HG02973 (cell line): ENCODE results near the gene TMSB15C.
A peak's percentile ranks its signal among the peaks of the same experiment; 100 is the strongest.
"Not testable (repeated sequence)": the region's sequence is repeated elsewhere in the genome, so short reads cannot be mapped to it uniquely, and the experiment has no call there.

Experiments
- ATAC-seq: cut with Tn5 transposase; IDR thresholded peaks from one replicate; pipeline ENCODE4 v1.9.1; 2021; ENCODE audit warnings: moderate library complexity; ENCODE audit not compliant: unreplicated experiment

The TMSB15C gene

DNA sequence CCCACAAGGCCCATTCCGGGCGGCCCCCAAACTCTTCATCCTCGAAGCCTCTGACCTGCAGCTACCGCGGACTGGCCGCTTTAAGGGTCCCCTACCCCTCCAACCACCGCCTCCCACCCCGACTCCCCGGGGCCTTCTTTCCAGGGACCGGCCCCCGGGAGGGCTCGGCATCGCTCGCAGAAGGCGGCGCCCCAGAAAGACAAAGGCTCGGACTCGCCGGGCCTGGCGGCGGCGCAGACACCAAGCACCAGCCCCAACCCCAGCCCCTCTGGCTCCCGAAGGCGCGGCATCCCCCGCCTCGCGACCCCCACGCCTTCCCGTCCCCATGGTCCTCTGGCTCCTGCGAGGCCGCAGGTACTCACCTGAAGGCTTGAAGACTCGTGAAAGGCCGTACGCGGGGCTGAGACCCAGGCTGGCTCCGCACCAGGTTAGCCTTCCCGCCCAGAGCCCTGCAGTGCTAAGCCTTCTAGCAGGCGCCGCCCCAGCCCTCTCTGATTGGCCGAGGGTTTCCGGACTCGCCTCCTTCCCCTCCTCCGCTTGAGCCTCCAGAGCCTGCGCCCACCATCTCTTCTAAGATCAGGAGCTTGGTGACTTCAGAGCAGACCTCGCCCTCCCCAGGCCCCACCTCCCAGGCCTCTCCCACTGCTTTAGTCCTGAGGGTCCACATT is at the start of gene TMSB15C:
Gene TMSB15C (minus strand): TSS at position 459 of the 668 bp plus-strand sequence.
- peak; percentile 98 for ATAC-seq

DNA sequence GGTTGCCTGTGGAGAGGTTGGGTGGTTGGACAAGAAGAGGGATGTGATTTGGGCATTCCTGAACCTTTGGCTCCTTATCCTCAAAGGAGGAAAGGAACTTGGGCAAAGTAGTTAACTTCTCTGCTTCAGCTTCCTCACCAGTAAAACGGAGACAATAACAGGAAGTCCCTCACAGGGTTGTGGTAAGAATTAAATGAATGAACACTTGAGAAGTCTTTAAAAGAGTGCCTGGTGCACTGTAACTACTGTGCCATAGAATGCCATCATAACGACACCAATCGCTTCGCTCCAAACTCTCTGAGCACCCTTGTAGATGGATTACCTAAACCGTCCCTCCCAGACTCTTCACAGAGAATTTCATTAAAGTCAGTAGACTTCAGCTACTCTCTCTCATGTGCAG is 46.8 kb upstream of the TMSB15C start:
- ATAC-seq, result no peak

DNA sequence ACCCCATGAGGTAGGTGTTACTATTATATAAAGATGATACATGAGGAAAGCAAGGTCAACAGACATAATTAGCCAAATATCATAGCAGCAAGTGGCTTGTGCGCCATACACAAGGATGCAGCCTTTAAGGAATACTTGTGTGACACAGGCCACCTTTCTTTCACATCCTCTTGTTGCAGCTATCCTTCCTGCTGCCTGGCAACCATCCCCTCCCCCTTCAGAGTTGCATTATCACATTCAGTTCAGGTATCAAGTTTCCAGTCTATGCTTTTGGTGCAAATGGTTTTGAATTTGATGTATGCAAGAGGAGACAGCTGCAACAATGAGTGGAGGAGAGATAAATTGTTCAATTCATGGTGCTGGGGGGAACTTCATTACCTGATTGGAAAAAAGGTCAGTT is 42.7 kb upstream of the TMSB15C start:
- ATAC-seq, result no peak

DNA sequence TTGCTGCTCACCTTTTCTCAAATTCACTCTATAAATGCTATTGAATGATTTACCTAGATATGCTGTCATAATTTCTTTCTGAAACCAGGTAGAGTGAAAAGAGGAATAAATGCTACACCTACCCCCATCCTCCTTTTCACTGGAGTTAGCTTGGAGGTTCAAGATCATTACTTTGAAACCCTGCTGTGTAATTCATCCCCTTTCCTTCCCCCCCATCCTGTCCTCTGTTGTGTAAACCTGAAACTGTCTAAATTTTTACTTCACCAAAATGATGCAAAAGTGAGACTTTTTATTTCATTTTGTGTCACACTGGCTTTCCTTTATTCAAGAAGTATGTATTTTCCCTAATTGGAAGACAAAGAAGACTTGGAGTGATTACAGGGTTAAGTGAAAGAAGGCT is 41.7 kb upstream of the TMSB15C start:
- ATAC-seq, result no peak

DNA sequence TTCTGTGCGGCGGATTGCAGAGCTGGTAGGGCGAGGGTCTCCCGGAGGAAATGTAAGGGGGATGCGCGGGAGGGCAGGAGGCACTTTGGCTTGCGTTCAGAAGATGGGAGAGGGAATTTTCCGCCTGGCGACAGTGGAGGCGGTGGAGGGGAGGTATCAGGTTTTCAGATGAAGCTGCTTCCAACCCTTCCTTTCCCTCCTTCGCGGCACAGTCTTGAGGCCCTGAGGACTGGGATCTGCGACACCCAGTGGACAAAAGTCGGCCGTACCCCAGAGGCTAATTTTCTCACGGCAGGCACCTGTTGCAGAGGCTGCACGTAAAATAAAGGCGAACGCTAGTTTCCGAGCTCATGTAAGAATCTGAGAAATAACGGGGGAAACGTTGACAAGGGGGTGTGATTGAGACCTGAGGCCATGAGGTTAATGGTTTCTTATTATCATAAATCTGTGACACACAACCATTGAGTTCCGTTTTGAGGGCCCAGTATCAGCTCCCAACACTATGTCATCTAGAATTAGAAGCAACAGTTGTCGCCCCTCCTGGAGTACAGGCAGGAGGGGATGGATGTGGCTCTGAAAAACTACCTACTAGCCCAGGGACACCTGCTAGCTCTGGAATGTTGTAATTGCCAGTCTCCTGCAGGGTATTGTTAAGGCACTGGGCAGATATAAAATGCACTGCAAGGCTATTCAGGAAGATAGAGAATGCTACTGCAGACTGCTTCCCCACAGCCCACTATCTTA is 37.4 kb upstream of the TMSB15C start:
- peak; percentile 39 for ATAC-seq

DNA sequence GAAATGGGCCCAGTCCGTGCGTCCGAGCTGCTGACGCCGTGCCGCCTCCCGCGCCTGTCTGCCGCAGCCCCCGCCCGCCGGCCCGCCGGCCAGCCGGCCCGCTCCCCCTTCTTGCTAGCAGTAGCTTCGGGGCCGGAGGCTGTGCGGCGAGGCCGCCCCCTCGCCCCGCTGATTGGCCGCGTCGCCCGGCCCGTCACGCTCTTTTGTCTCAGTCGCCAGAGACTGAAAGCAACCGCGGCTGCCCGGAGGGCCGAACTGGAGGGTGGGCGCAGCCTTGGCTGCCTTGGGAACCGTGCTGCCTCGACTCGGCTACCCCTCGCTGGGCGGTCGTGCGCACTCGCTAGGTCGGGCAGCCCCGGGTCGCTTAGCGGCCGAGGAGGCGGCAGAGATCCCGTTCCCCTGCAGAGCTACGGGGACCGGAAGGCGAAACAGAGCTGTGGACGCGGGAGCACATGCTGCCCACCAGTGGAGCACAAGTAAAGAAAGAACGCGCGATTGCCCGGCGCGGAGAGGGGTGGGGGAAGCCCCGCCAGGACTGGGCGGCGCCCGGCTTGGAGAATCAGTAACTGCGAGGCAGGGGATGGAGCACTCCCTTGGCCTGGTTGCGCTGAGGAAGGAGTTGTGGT is 36.4 kb upstream of the TMSB15C start, which contains the start of gene ZCCHC18:
Gene ZCCHC18 (plus strand): TSS at position 198 of the 626 bp plus-strand sequence. CDS start 1,589 bp downstream, outside the sequence.
- ATAC-seq, result peak; percentile 74

DNA sequence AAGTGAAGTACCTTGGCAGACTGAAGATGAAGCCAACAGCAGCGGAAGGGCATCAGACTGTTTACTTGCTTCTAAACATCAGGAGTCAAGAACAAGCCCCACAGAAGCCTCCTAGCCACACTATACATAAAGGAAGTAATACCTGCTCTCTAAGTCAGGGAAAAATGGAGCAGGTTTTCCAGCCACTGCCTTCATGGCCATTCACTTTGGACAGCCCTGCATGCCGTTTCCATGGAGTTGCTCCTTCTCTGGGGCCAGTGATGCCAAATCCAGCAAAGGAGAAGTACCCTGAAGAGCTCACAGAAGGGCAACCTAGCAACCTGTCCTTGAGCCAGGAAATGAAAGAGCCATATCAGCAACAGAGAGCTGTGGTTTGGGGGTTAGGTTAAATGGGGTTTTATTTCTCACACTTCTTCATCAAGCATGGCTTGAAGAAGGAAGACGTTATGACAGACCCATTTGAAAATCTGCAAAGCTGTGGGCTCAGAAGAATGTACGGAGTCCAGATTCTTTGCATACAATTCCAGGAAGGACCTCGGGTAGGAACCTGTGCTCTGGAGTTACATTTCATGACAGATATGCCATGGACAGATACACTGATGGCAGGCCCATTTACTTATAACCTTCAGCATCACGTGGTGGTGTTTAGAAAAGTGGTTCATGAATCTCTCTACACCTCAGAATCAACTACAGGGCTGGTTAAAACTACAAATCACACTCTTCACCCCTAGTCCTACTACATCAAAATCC is 34.6 kb upstream of the TMSB15C start:
- peak; percentile 43 for ATAC-seq

DNA sequence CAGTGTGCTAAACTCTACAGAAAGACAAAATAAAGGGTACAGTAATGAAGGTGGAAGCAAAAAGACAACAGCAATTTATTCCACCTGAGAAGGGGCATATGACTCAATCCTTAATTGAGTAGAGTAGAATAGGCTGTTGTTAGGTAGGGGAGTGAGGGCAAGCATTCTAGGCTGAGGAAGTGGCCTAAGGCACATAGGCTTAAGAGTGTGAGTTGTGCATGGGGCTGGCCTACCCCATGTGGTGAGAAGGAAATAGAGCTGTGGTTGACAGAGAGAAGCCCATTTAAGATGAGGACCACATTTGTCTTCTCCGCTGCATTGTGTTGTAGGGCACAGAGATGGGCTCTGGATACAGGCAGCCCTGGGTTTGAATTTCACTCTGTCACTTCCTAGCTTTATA is 32.9 kb upstream of the TMSB15C start:
- no peak for ATAC-seq

DNA sequence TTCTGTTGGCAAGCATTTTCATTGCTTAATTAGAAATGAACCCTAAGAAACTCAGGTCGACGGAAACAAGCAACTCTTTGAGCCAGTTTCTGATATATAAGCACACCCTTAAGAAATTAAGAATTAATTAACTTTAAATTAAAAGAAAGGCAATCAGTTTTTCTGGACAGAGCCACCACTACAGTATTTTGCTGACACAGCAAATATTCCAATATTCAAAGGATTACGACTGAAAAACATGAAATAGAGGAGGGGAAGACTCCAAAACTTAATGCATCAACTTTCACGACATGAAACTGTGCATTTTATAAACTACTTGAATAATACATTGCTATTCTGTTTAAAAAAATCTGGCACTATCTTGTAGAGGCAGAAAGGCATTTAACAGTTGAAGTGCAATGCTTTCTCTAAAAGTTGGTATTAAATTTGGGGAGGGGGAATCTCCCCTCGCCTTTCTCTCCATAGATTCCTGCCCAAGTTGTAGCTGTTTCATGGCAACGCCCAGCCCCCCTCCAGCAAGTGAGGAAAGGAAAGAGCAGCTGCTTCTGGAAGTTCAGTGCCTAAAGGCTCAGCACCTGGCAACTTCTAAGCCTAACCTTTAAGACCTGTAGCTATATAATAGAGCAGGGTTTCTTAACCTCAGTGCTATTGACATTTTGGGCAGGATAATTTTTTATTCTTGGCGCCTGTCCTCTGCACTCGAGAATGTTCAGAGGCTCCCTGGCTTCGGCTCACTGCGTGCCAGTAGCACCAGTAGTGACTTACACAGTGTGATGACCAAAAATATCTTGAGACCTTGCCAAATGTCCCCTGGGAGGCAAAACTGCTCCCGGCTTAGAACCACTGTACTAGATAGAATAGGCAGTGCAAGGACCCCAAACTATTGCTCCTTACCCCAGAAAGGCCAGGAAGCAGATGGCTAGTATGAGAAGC is 29.6 kb upstream of the TMSB15C start:
- no peak for ATAC-seq

DNA sequence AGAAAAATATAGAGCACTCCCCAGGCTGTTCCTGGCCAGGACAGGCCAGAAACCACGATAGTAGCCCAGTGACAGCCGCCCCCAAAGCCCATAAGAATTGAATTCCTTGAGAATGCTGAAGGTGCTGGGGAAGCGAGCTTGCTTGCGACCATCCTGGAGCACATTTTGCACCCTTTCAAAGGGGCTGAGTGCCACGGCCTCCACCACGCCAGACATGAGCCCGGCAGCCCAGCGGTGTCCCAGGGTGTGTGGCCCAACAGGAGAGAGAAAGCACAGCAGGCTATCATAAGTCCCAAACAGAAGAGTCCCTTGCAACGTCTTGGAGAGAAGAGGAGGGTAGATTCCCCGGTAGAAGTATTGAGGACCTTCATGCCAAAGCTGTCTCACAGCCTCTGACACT is 28.6 kb upstream of the TMSB15C start:
- no peak for ATAC-seq

DNA sequence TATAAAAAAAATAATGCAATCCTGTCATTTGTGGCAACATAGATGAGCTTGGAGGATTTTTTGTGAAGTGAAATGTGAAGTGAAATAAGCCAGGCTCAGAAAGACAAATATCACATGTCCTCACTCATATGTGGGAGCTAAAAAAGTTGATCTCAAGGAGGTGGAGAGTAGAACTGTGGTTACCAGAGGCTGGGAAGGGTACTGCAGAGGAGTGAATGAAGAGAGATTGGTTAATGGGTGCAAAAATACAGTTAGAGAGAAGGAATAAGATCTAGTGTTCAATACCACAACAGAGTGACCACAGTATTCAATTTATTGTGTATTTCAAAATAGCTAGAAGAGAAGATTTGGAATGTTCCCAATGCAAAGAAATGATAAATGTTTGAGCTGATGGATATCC is 22.9 kb upstream of the TMSB15C start:
- no peak for ATAC-seq

DNA sequence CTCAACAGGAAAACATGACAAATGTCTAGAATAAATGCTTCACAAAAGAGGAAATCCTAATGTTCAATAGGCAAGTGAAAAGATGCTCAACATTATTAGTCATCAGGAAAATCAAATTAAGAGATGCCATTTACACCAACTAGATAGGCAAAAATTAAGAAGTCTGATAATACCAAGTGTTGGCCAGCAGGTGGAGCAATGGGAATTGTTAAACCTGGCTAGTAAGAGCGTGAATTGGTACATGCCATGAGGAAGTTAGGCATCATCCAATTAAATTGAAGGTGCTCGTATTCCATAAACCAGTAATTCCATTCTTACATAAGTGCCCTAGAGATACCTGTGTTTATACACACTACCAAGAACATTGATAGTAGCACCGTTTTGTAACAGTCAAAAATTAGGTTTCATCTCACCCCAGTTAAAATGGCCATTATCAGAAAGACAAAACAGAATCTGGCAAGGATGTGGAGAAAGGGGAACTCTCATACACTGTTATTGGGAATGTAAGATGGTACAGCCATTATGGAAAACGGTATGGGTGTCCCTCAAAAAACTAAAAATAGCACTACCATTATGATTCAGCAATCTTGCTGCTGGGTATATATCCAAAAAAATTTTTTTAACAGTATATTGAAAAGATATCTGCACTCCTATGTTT is 22.2 kb upstream of the TMSB15C start:
- ATAC-seq, result no peak

DNA sequence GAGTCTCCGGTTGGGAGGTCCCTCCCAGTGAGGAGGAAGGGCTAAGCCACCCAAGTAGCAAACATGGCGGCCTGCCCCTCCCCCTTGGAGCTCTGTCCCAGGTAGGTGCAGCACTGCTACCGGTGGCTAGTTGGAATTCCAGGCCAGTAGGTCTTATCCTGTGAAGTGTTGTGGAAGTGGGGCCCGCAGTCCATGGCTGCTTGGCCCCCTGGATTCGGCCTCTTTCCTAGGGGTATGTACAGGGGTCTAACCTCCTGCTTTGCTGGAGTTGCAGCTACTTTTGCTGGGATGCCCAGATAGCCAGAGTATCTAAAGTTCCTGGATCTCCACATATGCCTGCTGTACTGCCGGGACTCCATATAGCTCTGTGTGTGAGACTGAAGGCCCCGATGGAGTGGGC is 9.9 kb upstream of the TMSB15C start:
- ATAC-seq, result no peak

DNA sequence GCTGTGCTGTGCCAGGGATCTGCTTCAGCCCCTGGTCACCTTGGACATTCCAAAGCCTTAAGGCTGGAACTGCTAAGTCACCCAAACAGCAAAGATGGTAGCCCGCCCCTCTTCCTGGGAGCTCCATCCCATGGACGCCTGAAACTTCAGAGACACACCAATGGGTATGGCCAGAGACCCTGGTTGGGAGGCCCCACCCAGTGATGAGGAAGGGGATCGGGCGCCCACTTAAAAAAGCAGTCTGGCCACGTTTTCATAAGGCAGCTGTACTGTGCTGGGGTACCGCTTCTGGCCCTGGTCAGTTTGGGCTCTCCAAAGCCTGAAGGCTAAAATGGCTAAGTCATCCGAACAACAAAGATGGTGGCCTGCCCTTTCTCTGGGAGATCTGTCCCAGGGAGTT is 9.4 kb upstream of the TMSB15C start:
- no peak for ATAC-seq

DNA sequence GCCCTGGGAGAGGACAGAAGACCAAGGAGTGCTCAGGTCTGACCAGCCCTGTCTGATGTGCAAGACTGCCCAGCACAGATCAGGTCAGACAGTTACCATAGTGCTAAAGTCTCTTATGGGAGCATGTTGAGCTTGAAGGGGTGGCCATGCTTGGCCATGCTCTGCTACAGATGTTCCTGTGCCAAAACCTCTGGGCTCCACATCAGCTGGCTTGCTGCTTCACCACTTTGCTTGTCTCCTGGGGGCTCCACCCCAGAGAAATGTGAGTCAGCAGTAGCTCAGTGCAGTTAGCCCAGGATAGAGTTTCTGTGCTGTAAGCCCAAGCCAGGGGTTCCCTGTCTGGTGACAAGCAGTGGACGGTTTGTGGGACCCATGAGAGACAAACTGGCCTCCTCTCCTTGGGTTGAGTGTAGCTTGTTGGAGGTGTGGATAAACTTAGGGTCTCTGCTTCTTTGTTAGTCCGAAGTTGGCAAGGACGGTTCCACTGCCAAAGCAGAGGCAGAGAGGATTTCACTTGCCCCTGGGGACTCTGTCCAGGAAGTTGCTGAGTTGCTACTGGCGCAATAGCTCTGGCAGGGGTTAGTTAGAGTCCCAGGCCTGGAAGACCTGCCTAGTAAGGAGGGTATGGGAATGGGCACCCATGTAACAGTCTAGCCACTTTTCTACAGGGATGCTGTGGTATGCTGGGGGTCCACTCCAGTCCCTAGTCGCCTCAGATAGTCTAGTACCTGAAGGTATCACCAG is 8.7 kb upstream of the TMSB15C start:
- no peak for ATAC-seq

DNA sequence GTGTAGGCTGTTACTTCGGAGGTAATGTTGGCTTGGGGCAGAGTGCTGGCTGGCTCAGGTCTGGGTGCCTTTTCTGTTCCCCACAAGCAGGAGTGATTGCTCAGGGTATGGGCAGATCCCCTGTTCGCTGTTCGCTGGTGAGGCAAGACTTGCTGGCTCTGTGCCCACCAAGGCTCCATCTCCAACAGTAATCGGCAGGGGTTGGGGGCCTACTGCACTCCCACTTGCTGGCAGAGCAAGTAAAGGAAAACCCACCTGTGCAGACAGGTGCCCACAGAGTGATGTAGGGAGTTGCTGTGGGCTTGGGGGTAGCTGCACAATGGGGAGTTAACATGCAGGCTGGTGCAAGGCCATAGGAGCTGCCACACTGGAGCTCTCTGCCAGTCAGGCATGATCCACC is 8.0 kb upstream of the TMSB15C start:
- ATAC-seq, result no peak

DNA sequence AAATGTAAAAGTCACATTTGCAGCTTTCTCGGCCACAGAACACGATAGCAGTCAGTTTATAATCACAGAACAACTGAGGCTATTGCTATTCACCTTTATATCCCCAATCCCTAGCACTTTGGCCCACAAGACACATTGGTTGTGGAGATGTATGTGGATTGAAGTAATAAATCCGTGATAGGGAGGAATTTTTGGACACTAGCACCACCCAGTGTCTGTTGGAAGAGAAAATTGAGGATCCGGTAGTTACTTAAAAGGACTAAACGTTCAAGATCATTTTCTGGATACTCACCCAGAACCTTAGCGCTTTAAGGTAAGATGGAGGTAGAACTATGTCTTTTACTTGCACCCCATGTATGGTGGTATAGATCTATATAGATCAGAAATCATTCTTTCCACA is 1.8 kb upstream of the TMSB15C start:
- not testable (repeated sequence) for ATAC-seq

DNA sequence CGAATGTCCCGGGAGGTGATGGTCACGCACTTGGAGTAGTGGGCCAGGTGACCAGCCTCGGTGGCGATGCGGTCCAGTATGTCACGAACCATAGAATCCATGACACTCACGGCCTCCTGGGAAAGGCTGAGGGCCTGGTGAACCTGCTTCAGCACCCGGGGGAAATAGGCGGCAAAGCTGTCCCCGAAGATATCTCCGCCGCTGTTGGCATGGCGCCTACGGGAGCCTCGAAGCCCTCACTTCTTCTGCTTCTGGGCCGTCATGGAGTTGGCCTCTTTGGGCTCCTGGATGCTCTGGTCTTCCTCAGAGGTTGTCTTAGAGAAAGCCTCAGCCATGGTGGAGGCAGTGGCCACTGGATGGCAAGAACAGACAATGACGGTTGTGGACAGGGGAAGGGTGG is 13.4 kb downstream of the TMSB15C start:
- ATAC-seq, result not testable (repeated sequence)

DNA sequence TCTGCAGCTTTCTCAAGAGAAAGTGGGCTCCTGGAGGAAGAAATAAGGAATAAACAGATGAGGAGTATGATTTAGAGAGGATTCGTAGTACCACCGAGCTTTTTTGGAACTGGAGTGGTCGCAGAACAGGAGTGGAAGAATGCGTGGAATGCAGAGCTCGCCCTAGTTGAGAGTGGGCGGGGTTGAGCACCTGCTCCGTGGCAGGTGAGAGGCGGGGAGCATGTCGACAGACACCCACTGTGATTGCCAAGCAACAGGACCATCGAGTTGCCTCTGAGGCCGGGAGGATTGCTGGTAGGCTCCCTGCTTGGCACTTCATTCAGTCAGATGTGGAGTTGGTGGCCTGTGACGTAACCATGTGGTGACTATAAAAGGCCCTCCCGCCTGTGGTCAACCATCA is 21.1 kb downstream of the TMSB15C start:
- ATAC-seq, result not testable (repeated sequence)
